Activated CD4-positive, alpha-beta memory T cell treated with anti-CD3 and anti-CD28 coated beads for 36 hours (primary cell): Measurements from ENCODE around the gene ALLC. TPM values are rescaled to one million over a fixed set of nuclear protein-coding genes. Genes with fewer than 3 reads are reported as not detected.
A peak's percentile ranks its signal among the peaks of the same experiment; 100 is the strongest.

ENCODE experiments used
- CTCF ChIA-PET: fragments of 350-600 bp; sonication (Branson Sonifier 250); formaldehyde crosslinking; loops from one replicate; lab custom pipeline; 2021; ENCODE audit warnings: antibody characterized with exemption, inconsistent platforms; lab: Charles Lee
- POLR2A ChIA-PET: fragments of 350-600 bp; sonication (Branson Sonifier 250); formaldehyde crosslinking; loops from one replicate; lab custom pipeline; 2021; ENCODE audit warnings: antibody characterized with exemption; lab: Charles Lee
- DNase-seq: peaks from one replicate; pipeline ENCODE4 v3.0.0-alpha.2; 2020
- H3K27ac Mint-ChIP-seq: one replicate; pipeline ENCODE4 v1.8.0; 2021; ENCODE audit warnings: mixed read lengths
- H3K27me3 Mint-ChIP-seq: one replicate; pipeline ENCODE4 v1.8.0; 2021; ENCODE audit warnings: mixed read lengths
- H3K36me3 Mint-ChIP-seq: one replicate; pipeline ENCODE4 v1.8.0; 2021; ENCODE audit warnings: mixed read lengths
- H3K4me1 Mint-ChIP-seq: one replicate; pipeline ENCODE4 v1.8.0; 2021; ENCODE audit warnings: low read depth, mixed read lengths
- H3K4me3 Mint-ChIP-seq: one replicate; pipeline ENCODE4 v1.8.0; 2021; ENCODE audit warnings: mild to moderate bottlenecking, mixed read lengths
- H3K9me3 Mint-ChIP-seq: one replicate; pipeline ENCODE4 v1.8.0; 2021; ENCODE audit warnings: mixed read lengths
- intact Hi-C: fragments of 100-400 bp; cut with micrococcal nuclease; formaldehyde crosslinking; loops from one replicate; pipeline ENCODE4 v1.15.1; 2023
- total RNA-seq, 2 experiments: library from RNA; stranded (reverse); gene quantifications; one replicate each; pipeline ENCODE4 v1.2.3, GENCODE V29; 2021

The ALLC gene
- total RNA-seq, 2 experiments from 2014 or later, result not detected

DNA sequence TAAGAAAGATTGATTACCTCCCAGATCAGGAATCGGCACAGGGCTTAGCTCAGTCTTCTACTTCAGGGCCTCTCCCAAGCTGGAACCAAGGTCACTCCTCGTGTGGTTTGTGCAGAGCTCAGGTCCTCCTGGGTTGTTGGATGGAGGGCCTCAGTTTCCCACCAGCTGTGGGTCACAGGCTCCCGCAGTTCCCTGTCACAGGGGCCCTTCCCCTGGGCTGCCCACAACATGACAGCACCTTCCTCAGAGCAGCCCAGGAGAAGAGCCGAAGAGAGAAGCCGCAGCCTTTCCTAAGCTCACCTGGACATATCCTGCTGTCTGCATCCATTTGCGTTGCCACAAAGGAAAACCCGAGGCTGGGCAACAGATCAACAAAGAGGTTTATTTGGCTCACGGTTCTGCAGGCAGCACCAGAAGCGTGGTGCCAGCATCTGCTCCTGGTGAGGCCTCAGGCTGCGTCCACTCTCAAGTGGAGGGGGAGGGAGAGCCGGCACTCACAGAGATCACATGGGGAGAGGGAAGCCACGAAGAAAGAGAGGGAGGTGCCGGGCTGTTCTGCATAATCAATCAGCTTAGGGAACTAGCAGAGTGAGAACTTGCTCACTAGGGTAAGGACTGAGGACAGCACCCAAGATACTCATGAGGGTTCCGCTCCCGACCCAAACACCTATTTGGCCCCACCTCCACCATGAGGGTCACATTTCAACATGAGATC is 13.0 kb upstream of the ALLC start:
- peaks cover 4% of the 10 kb centered on the region for H3K27me3 Mint-ChIP-seq
- ChIA-PET POLR2A (no interaction called here), CTCF (interaction anchor here (0.9 to 1.1 kb wide), 2 partner anchors 8 to 221 kb away, joined by 3 to 4 read pairs; no protein-coding TSS in a partner anchor)
- intact Hi-C loops, result no loop called here
- no peak overlapping the region for H3K27ac Mint-ChIP-seq
- H3K9me3 Mint-ChIP-seq, result no peaks in the 10 kb centered on the region
- H3K36me3 Mint-ChIP-seq, result no peaks in the 10 kb centered on the region
- no peak for DNase-seq
- no peak overlapping the region for H3K4me3 Mint-ChIP-seq
- H3K4me1 Mint-ChIP-seq, result no peaks in the 10 kb centered on the region

DNA sequence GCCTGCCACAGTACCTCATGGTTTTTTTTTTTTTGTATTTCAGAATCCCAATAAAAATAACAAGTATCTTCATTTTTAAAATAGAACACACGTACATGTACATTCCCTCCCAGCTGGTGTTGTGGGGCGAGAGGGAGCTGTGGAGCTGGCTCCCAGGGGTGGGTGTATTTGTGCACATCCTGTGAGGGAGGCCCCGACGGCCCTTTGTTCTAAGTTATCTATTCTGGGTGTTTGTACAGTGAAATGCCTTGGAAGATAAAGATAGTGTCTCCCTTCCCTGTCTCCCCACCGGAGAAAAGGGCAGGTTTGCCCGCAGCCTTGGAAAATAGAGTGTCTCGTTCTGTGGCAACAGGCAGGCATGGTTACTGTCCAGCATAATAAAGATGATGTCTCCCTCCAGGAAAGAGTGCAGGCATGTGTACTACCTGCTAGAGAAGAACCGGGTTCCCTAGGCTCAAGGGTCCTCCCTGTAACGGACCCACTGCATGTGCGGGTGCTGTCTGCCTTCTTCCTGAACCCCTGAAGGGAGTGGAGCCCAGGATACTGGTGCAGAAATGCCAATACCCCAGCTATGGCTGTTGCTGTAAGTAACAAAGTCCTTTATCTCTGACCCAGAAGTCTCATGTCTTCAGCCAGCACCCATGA is 12.1 kb upstream of the ALLC start:
- Mint-ChIP-seq H3K4me3 (no peak overlapping the region), H3K27ac (no peak overlapping the region), H3K36me3 (no peaks in the 10 kb centered on the region), H3K27me3 (peaks cover 4% of the 10 kb centered on the region), H3K4me1 (peaks cover 2% of the 10 kb centered on the region), H3K9me3 (no peaks in the 10 kb centered on the region)
- intact Hi-C loops, result no loop called here
- ChIA-PET CTCF (no interaction called here), POLR2A (no interaction called here)
- DNase-seq, result no peak

DNA sequence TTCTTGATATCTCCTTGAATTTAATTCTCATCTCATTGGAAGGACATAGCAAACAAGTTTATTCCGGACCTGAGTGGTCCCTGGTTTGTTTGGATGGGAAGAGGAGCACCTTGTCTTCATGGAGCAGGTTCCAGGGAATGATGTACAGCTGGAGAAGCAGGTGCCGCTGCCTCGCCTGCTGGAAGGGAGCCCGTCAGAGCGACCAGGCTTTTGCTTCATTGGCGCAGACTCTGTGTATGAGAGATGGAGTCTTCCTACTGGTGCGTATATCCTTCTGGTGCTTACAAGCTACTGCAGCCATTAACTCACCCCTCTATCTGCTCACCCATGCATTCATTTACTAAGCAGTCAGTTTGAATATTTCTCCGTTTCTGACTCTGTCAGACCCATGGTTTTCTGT is 11.6 kb upstream of the ALLC start:
- H3K36me3 Mint-ChIP-seq, result no peaks in the 10 kb centered on the region
- H3K4me3 Mint-ChIP-seq, result no peak overlapping the region
- peaks cover 6% of the 10 kb centered on the region for H3K4me1 Mint-ChIP-seq
- POLR2A ChIA-PET, result no interaction called here
- DNase-seq, result no peak
- H3K9me3 Mint-ChIP-seq, result no peaks in the 10 kb centered on the region
- intact Hi-C loops, result no loop called here
- H3K27ac Mint-ChIP-seq, result no peak overlapping the region
- CTCF ChIA-PET, result no interaction called here
- H3K27me3 Mint-ChIP-seq, result peaks cover 4% of the 10 kb centered on the region

DNA sequence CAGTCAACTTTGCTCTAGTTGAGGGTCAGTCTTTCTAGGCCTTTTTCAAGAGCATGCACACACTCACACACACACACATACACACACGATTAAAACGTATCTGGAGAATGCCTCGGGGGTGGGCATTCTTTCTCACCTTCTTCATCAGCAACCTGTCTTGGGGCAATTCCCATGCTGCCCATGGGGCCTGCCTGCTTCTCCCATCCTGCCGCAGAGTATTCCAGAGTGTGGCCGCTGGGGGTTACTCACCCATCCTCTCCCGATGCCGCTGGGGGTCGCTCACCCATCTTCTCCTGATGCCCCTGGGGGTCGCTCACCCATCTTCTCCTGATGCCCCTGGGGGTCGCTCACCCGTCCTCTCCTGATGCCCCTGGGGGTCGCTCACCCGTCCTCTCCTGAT is 10.8 kb upstream of the ALLC start:
- H3K36me3 Mint-ChIP-seq, result no peaks in the 10 kb centered on the region
- POLR2A ChIA-PET, result no interaction called here
- peaks cover 4% of the 10 kb centered on the region for H3K27me3 Mint-ChIP-seq
- CTCF ChIA-PET, result no interaction called here
- intact Hi-C loops, result no loop called here
- no peak for DNase-seq
- no peak overlapping the region for H3K27ac Mint-ChIP-seq
- peaks cover 11% of the 10 kb centered on the region for H3K4me1 Mint-ChIP-seq
- H3K9me3 Mint-ChIP-seq, result no peaks in the 10 kb centered on the region
- H3K4me3 Mint-ChIP-seq, result no peak overlapping the region

DNA sequence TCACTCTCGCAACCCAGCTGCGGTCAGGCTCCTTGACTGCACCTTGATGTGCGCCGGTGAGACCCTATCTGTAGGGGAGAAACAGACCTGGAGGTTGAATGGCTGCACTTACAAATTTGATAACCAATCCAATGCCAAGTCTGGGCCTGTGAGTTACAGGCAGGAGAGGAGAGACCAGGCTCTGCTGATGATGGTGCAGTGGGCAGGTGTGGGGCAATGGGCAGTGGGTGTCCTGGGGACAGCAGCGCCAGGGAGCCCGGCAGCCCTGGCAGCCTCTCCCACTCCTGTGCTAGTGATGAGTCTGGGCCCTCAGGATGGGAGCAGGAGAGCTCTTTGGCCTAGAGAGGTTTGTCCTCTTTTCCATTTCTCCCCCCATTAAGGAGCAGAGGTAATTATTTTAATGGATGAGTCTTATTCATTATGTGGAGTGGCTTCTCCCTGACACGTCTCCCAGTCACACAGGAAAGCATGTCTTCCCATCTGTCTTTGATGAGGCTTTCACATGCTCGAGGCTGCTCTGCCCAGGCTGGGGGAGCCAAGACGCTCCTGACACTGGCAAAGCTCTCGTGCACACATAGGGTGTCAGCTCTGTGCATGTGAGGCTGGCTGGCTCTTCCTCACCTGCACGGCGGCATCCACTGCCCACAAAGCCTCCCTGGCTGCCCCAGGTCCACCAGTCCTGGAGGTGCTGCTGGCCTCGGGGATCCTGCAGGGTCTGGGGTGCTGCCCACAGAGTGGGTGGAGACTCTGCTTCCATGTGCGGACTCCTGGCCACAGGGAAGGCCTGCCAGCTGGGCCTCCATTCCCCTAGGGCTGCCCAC is 10.0 kb upstream of the ALLC start:
- Mint-ChIP-seq H3K4me1 (peaks cover 12% of the 10 kb centered on the region), H3K27ac (no peak overlapping the region), H3K27me3 (peaks cover 4% of the 10 kb centered on the region), H3K9me3 (no peaks in the 10 kb centered on the region), H3K36me3 (no peaks in the 10 kb centered on the region), H3K4me3 (no peak overlapping the region)
- intact Hi-C loops, result no loop called here
- CTCF ChIA-PET, result no interaction called here
- POLR2A ChIA-PET, result no interaction called here
- DNase-seq, result no peak

DNA sequence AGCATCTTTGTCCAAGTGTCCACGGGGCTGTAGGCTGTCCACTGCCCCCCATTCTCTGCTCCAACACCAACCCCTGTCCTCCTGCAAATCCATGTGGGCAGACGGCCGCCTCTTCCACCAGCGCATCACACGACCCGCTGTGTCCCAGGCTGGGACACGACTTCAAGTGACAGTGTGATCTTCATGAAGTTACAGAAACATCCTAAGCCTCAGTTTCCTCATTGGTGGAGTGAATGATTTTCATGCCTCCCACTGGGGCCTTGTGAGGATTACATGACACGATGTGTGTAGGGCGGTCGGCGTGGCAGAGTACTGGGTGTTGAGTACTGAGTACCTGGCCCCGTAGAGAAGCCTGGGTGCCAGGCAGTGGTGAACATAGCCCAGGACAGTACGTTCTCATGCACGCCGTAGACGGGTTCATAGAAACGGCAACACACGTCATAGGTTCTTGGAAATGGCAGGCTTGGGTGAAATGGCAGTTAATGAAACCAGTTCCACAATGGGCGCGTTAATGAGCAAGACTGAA is 9.3 kb upstream of the ALLC start:
- intact Hi-C loops, result no loop called here
- ChIA-PET POLR2A (no interaction called here), CTCF (interaction anchor here (5.2 kb wide), 1 partner anchor 225 kb away, joined by 65 read pairs; no protein-coding TSS in a partner anchor)
- Mint-ChIP-seq H3K27ac (no peak overlapping the region), H3K27me3 (peaks cover 4% of the 10 kb centered on the region), H3K9me3 (no peaks in the 10 kb centered on the region), H3K4me3 (no peak overlapping the region), H3K4me1 (peaks cover 12% of the 10 kb centered on the region), H3K36me3 (no peaks in the 10 kb centered on the region)
- DNase-seq, result no peak

DNA sequence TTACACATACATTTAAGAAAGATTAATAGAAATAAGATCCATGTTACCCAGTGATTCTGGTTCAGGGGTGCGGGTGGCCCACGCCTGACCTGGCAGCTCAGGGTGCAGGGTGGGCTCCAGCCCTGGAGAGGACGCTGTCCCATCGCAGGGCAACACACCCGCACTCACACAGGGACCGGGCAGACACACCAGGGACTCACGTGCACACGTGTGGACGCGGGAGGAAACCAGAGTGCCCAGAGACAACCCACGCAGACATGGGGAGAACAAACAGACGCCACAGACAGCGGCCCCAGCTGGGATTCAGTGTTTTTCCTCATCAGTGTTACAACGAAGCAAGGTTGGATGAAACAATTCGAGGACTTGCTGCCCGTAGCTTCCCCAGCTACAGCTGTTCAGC is 8.4 kb upstream of the ALLC start:
- no peak for DNase-seq
- intact Hi-C loops, result no loop called here
- Mint-ChIP-seq H3K9me3 (no peaks in the 10 kb centered on the region), H3K4me1 (peaks cover 12% of the 10 kb centered on the region), H3K27ac (no peak overlapping the region), H3K27me3 (peaks cover 4% of the 10 kb centered on the region), H3K36me3 (no peaks in the 10 kb centered on the region), H3K4me3 (no peak overlapping the region)
- CTCF ChIA-PET, result interaction anchor here (0.6 to 5.2 kb wide), 2 partner anchors 57 to 226 kb away, joined by 3 to 65 read pairs; no protein-coding TSS in a partner anchor
- POLR2A ChIA-PET, result no interaction called here

DNA sequence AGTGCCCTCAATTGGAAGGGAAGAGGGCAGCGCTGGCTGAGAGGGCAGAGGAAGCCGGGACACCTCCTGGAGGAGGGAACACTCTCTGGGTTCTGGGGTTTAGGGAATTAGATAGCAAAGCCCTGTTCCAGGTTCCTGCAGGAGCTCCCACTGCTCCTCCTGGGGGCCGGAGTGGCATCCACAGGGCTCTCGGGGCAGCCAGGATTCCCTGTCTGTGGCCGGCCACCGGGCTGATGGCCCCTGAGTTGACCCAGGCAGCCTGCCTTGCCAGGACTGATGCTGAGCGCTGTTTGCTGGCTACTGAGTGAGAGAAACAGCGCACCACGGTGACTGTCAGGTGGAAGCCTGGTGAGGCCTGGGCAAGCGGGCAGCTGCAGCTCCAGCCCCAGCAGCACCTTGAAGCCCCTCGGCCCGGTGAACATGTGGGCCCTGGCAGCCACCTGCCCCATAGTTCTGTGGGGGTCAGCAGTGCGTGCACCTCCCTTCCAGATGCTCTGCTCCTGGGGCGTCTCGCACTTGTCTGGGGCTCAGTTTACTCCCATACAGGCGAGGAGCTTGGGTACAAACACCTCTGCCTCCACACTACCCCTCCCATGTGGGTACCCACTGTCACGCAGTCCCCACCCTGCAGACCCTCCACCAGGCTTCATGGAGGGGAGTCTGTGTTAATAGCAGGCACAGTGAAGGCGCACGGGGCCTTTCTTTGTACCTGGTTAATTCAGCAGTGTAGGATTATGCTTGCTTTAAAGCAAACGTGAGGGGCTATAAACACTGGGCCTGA is 7.7 kb upstream of the ALLC start:
- POLR2A ChIA-PET, result no interaction called here
- DNase-seq, result no peak
- Mint-ChIP-seq H3K36me3 (no peaks in the 10 kb centered on the region), H3K4me3 (peak overlapping the region; percentile 78), H3K9me3 (no peaks in the 10 kb centered on the region), H3K4me1 (peaks cover 12% of the 10 kb centered on the region), H3K27me3 (peaks cover 4% of the 10 kb centered on the region), H3K27ac (no peak overlapping the region)
- CTCF ChIA-PET, result interaction anchor here (0.8 to 5.2 kb wide), 6 partner anchors 9 to 724 kb away, joined by 3 to 65 read pairs (median 6); partner anchors contain the start of gene RNASEH1
- intact Hi-C loops, result loop anchor here (2.0 to 5.0 kb wide), 2 partner anchors 132 to 274 kb away; partner anchors contain the start of gene EIPR1

DNA sequence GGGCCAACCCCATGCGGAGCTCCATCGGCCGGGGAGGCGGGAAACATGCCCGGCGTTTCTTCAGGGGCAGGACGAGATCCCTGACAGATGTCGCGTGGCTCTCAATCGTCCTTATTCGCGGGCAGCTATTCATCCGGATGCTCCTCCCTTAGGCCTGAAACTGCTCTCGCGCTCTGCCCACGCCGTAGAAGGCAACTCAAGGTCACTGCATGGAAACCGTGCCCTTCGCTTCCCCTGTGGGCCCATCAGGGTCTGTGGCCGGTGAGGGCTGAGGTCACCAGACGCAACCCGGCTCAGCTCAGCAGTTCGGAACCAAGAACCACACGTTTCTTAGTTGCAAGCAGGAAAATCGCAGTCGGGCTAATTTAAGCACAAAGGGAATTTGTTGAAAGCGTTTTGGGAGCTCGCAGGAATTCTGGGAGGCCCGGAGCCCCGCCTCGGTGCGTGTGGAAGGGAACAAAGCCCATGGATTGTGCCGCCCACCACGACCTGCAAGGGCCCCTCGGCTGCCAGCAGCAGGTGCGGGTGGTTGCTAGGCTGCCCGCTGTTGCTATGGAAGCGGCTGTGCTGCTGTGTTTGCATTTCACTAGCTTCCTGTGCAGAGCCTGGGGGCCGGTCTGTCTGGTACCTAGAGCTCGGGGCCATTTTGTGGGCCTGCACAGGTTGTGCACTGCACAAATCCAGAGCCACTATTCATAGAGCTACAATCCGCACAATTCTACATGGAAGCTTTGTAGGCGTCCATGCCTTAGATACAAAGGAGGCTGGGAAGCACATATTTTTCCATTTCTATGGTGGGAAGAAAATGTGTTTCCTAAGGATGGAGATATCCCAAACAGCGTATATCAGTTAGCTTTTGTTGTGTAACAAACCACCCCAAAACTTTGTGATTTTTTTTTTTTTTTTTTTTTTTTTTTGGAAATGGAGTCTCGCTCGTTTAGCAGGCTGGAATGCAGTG is 6.0 kb upstream of the ALLC start:
- ChIA-PET CTCF (interaction anchor here (0.6 to 5.2 kb wide), 14 partner anchors 10 to 274 kb away, joined by 3 to 65 read pairs (median 5); partner anchors contain the start of genes EIPR1, RNASEH1 and TRAPPC12), POLR2A (interaction anchor here (0.9 to 1.6 kb wide), 5 partner anchors 76 to 429 kb away, joined by 3 to 17 read pairs (median 4); partner anchors contain the start of gene RNASEH1)
- H3K27ac Mint-ChIP-seq, result peak overlapping the region; percentile 84
- DNase-seq, result peak; percentile 84
- peak overlapping the region; percentile 78 for H3K4me3 Mint-ChIP-seq
- intact Hi-C loops, result loop anchor here (1.0 to 5.0 kb wide), 8 partner anchors 47 to 454 kb away; partner anchors contain the start of genes ADI1, EIPR1 and RPS7
- H3K4me1 Mint-ChIP-seq, result peaks cover 12% of the 10 kb centered on the region
- no peaks in the 10 kb centered on the region for H3K9me3 Mint-ChIP-seq
- H3K27me3 Mint-ChIP-seq, result peaks cover 4% of the 10 kb centered on the region
- no peaks in the 10 kb centered on the region for H3K36me3 Mint-ChIP-seq

DNA sequence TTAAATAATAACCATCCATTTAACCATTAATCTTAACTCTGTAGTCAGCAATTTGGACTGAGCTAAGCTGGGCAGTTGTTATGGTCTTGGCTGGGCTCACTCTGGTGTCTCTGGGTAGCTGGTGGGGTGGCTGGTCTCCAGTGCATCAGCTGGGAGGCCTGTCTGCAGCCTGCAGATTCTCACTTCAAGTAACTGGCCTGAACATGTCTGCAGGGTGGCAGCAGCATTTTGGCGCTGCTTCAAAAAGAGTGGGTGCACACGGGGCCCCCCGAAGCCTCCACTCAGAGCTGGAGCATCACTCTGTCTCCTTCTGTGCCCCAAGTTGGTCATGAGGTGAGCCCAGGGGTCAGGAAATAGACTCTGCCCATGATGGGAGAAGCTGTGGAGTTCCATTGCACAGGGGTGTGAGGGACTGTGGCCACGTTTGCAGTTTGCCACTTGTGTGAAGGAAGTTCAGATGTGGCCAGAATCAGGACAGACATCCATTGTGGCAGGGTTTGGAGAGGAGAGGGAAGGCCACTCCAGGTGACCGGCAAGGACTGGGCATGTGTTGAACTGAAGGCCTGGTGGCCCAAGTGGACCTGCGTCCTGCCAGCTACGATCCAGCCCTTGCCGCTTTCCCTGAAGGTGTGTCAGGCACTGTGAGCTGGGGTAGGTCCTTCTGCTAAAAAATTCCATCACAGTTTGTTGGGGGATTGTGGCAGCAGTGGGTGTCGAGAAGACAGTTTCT is 4.9 kb upstream of the ALLC start:
- H3K9me3 Mint-ChIP-seq, result no peaks in the 10 kb centered on the region
- POLR2A ChIA-PET, result interaction anchor here (0.7 kb wide), 1 partner anchor 95 kb away, joined by 3 read pairs; the partner anchor contains the start of gene RNASEH1
- peaks cover 4% of the 10 kb centered on the region for H3K27me3 Mint-ChIP-seq
- no peak overlapping the region for H3K27ac Mint-ChIP-seq
- intact Hi-C loops, result loop anchor here (5.0 kb wide), 1 partner anchor 129 kb away; no protein-coding TSS in a partner anchor
- CTCF ChIA-PET, result interaction anchor here (1.0 to 5.2 kb wide), 3 partner anchors 9 to 229 kb away, joined by 3 to 65 read pairs (median 12); no protein-coding TSS in a partner anchor
- DNase-seq, result no peak
- H3K4me3 Mint-ChIP-seq, result no peak overlapping the region
- H3K4me1 Mint-ChIP-seq, result peaks cover 12% of the 10 kb centered on the region
- H3K36me3 Mint-ChIP-seq, result no peaks in the 10 kb centered on the region
